Left kidney (tissue), 8 donors: ENCODE data around the gene FLII. TPM values are rescaled to one million over a fixed set of nuclear protein-coding genes. Genes with fewer than 3 reads are reported as not detected.
"Not testable (repeated sequence)": the region's sequence is repeated elsewhere in the genome, so short reads cannot be mapped to it uniquely, and the experiment has no call there.

ENCODE experiments used
- DNase-seq: peaks from one replicate; pipeline ENCODE4 v3.0.0-alpha.2; 2013
- long read RNA-seq, 8 donors: transcript quantifications; one replicate each; lab custom pipeline, GENCODE V29; 2026
- polyA plus RNA-seq: library from polyadenylated mRNA; unstranded; fragments of 120-200 nt; gene quantifications from one replicate; pipeline ENCODE4 v1.2.1, GENCODE V29; 2013; ENCODE audit not compliant: insufficient read length

FLII gene
- 150 TPM for polyA plus RNA-seq
- long read RNA-seq, donor 1, partial matches to known transcripts: 83 of 97 reads
- long read RNA-seq, donor 1, other reads (novel, unspliced or antisense): 5 of 97 reads
- long read RNA-seq, donor 2, full-length matches to known transcripts: 9 of 14 reads
- long read RNA-seq, donor 2, partial matches to known transcripts: 5 of 14 reads
- long read RNA-seq, donor 2, other reads (novel, unspliced or antisense): 0 of 14 reads
- long read RNA-seq, donor 3, full-length matches to known transcripts: 7 of 18 reads
- long read RNA-seq, donor 3, partial matches to known transcripts: 11 of 18 reads
- long read RNA-seq, donor 3, other reads (novel, unspliced or antisense): 0 of 18 reads
- long read RNA-seq, donor 4, partial matches to known transcripts: 6 of 6 reads
- long read RNA-seq, donor 4, other reads (novel, unspliced or antisense): 0 of 6 reads
- long read RNA-seq, donor 5, full-length matches to known transcripts: 8 of 22 reads
- long read RNA-seq, donor 5, partial matches to known transcripts: 7 of 22 reads
- long read RNA-seq, donor 5, other reads (novel, unspliced or antisense): 7 of 22 reads
- long read RNA-seq, donor 6, full-length matches to known transcripts: 8 of 28 reads
- long read RNA-seq, donor 6, partial matches to known transcripts: 20 of 28 reads
- long read RNA-seq, donor 6, other reads (novel, unspliced or antisense): 0 of 28 reads
- long read RNA-seq, donor 7, full-length matches to known transcripts: 15 of 34 reads
- long read RNA-seq, donor 7, partial matches to known transcripts: 19 of 34 reads
- long read RNA-seq, donor 7, other reads (novel, unspliced or antisense): 0 of 34 reads
- long read RNA-seq, donor 8, partial matches to known transcripts: 17 of 19 reads
- long read RNA-seq, donor 8, other reads (novel, unspliced or antisense): 0 of 19 reads

- peak; percentile 35 for DNase-seq
These were observed at the start of gene FLII for GRCh38 chr17:18258356-18259038. FLII (minus strand) TSS chr17:18258738; CDS start chr17:18258690, 48 bp downstream.

- DNase-seq: not testable (repeated sequence)
These were observed 44.7 kb upstream of the FLII start for GRCh38 chr17:18303206-18303605.

- no peak for DNase-seq
These were observed 42.4 kb upstream of the FLII start for GRCh38 chr17:18300725-18301480.

GRCh38 chr17:18298061-18298460 lies 39.5 kb upstream of the FLII start:
- DNase-seq: not testable (repeated sequence)

- no peak for DNase-seq
These were observed 33.4 kb upstream of the FLII start for GRCh38 chr17:18291718-18292540.

- DNase-seq: no peak
These were observed 26.8 kb upstream of the FLII start for GRCh38 chr17:18285296-18285695.

- DNase-seq: no peak
These were observed 23.2 kb upstream of the FLII start for GRCh38 chr17:18281788-18282187.

GRCh38 chr17:18280766-18281371 lies 22.3 kb upstream of the FLII start:
- no peak for DNase-seq

- no peak for DNase-seq
These were observed 21.7 kb upstream of the FLII start for GRCh38 chr17:18280249-18280648.

GRCh38 chr17:18278867-18279266 lies 20.3 kb upstream of the FLII start:
- DNase-seq: no peak

GRCh38 chr17:18277076-18277475 lies 18.5 kb upstream of the FLII start:
- no peak for DNase-seq

GRCh38 chr17:18270046-18270931 lies 11.8 kb upstream of the FLII start:
- DNase-seq: no peak

- no peak for DNase-seq
These were observed 9.6 kb upstream of the FLII start for GRCh38 chr17:18267927-18268711.

- DNase-seq: no peak
These were observed 8.8 kb upstream of the FLII start for GRCh38 chr17:18267366-18267765.

- DNase-seq: no peak
These were observed 5.5 kb upstream of the FLII start for GRCh38 chr17:18263885-18264682.

- DNase-seq: no peak
These were observed 4.1 kb upstream of the FLII start for GRCh38 chr17:18262641-18263040.

- no peak for DNase-seq
These were observed 3.6 kb upstream of the FLII start for GRCh38 chr17:18262111-18262510.
